GM21717 (cell line): ENCODE measurements around the gene ALOX15B.
"Not testable (repeated sequence)": the region's sequence is repeated elsewhere in the genome, so short reads cannot be mapped to it uniquely, and the experiment has no call there.

Experiments used
- ATAC-seq: cut with Tn5 transposase; IDR thresholded peaks from one replicate; pipeline ENCODE4 v1.9.1; 2021; ENCODE audit warnings: mild to moderate bottlenecking, moderate library complexity; ENCODE audit not compliant: unreplicated experiment

The ALOX15B gene

DNA sequence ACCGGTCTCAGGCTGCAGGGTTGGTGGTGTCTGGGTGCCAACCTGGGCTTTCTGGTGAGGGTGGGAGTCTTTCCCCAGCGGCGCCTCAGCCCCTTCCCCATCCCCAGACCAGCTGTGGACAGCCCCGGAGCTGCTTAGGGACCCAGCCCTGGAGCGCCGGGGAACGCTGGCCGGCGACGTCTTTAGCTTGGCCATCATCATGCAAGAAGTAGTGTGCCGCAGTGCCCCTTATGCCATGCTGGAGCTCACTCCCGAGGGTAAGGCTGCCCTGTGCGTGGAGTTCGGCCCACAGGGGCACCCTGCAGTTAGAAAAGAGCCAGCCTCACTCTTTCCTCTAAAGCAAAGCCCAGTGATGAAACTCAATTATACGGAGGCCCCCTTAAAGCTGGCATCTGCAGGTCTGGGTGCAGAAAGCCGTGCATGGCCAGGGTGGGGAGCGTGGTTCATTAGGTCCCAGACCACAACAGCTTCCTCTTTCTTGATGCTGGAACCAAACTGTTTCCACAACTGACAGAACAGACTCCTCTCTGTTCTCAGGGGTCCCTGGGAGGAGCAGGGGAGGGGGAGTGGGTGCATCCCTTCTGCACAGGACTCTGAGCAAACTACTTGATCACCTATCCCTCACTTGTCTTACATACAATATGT lies 25.7 kb upstream of the ALOX15B start:
- ATAC-seq, result no peak

DNA sequence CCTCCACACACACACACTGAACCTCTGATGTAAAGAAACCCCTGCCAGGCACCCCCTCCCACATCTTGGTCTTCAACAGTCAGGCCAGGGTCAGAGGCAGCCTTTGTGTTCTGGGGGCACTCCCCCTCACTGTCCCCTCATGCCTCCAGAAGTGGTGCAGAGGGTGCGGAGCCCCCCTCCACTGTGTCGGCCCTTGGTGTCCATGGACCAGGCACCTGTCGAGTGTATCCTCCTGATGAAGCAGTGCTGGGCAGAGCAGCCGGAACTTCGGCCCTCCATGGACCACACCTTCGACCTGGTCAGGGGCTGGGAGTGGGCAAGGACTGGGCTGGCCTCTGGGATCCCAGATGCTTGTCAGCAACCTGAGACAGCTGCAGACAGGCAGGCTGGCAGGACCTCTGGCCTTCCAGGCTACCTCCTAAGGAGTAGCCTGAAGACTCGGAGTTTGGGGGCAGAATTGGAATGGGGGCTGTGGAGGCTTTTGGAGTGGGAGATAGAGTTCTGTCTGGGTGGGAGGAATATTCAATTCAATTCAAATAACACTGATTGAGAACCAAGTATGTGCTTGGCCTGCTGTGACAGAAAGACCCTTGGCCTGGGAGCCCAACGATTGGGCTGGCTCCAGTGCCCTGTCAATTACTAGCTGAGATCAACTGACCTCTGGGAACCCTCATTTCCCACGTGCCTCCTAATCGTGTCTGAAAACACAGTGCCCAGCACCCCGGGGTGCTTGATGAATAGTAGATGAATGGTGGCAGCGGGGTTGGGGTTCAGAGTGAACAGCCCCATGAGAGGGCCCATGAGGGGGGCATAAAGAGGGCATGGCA lies 24.9 kb upstream of the ALOX15B start:
- no peak for ATAC-seq

DNA sequence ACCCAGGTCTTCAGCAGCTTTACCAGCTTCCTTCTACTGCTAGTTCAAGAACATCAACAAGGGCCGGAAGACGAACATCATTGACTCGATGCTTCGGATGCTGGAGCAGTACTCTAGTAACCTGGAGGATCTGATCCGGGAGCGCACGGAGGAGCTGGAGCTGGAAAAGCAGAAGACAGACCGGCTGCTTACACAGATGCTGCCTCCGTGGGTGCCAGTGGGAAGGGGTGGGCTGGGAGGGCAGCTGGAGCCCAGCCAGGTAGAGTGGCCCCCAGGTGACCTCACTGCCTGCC lies 24.4 kb upstream of the ALOX15B start:
- ATAC-seq, result no peak

DNA sequence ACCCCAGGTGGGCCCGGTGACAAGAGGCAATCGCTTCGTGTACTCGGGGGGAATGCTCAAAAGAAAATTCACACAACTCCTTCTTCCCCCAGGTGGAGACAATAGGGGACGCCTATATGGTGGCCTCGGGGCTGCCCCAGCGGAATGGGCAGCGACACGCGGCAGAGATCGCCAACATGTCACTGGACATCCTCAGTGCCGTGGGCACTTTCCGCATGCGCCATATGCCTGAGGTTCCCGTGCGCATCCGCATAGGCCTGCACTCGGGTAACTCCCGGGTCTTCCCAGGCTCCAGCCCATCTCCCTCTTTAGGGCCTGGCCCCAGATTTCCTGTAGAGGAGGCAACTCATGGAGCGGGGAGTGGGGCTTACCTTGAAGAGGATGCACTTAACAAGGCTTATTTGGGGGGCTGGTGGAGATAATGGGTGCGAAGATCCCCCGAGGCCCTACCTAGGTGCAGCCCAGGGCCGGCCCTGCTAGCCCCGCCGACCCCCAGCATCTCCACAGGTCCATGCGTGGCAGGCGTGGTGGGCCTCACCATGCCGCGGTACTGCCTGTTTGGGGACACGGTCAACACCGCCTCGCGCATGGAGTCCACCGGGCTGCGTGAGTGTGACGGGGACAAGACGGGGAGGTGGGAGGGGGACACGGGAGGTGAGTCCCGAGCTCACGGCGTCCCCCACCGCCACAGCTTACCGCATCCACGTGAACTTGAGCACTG lies 23.5 kb upstream of the ALOX15B start:
- no peak for ATAC-seq

DNA sequence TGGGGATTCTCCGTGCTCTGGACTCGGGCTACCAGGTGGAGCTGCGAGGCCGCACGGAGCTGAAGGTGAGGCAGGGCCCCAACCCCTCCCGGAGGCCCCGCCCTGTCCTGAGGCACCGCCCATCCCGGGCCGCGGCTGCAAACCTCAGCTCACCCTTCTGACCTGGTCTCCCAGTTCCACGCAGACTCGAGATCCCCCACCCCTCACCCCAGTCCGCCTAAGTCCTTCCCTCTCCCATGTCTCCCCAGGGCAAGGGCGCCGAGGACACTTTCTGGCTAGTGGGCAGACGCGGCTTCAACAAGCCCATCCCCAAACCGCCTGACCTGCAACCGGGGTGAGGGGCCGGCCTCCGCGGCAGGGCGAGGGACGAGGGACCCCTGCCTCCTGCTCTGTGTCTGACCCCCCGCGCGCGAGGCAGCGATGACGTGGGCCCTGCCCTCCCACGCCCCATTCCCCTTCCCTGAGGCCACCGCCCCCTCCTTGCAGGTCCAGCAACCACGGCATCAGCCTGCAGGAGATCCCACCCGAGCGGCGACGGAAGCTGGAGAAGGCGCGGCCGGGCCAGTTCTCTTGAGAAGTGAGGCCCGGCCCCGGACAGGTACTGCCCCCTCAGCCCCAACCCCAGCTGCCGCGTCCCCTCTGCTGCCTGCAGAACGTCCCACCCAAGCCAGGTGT lies 22.8 kb upstream of the ALOX15B start:
- no peak for ATAC-seq

DNA sequence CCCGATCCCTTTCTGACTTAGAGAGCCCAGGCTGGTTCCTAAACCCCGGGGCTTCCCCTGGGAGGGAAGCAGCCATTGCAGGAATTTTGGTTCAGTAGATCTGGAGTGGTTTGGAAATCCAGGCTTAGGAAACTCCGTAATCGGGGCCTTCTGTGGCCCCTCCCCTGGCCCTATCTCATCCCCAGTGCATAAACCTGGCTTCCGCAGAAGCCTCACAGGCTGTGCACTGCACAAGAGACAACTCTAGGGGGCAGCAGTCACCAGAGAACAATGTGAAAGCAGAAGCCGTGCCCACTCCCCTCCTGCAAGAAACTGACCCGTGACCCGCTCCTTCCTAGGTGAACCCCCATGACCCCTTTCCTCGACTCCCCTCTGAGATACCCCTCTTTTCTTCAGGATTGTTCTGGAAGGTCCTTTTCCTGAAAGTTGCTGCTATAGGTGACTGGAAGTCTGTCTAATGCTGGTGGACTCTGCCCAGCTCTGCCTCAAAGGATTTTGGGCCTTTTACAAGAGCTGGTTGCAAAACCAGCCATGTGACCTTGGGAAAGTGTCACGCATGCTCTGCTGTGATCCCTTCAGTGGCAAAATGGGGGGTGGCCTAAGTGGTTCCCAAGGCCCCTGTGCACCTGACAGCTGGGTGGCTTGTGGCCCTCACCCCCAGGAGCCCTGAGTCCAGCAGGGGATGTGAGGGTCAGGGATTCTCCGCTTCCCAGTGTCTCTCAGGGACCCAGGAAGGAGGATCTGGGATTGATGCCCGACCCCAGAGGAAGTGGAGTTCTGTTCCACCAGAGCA lies 22.0 kb upstream of the ALOX15B start:
- no peak for ATAC-seq

DNA sequence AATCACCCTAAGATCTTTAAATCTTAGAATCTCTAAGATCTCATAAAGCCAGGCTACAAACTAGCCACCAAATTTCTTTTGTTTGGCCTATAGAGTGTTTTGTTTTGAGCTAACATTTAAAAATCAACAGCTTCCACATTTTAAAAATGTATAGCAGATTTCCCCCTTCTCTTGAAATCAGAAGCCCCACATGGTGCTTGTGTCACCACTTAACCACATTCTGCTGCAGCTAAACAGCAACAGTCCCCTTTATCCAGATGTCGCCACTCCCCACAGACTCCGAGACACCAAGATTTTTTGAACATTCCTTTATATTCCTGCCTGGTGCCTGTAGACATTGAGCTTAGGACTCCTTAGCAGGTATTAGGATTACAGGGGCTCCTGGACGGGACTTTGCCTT lies 20.4 kb upstream of the ALOX15B start:
- no peak for ATAC-seq

DNA sequence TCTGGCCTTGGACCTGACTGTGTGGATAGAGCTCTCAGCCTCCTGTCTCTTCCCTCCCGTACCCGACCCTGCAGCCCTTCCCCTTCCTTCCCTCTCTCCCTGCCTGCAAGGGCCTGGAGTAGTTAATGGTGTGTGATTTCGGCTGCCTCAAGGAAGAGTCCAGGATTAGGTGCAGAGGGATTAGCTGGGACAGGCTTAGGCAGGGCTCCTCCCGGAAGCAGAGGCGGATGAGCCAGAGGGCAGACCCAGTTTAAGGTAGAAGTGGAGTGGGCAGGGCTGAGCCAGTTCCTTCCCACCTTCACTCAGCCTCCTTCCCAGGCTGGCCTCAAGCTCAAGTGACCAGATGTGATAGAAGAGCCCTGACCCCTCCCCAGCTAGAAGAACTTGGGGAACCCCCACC lies 19.7 kb upstream of the ALOX15B start:
- ATAC-seq, result no peak

DNA sequence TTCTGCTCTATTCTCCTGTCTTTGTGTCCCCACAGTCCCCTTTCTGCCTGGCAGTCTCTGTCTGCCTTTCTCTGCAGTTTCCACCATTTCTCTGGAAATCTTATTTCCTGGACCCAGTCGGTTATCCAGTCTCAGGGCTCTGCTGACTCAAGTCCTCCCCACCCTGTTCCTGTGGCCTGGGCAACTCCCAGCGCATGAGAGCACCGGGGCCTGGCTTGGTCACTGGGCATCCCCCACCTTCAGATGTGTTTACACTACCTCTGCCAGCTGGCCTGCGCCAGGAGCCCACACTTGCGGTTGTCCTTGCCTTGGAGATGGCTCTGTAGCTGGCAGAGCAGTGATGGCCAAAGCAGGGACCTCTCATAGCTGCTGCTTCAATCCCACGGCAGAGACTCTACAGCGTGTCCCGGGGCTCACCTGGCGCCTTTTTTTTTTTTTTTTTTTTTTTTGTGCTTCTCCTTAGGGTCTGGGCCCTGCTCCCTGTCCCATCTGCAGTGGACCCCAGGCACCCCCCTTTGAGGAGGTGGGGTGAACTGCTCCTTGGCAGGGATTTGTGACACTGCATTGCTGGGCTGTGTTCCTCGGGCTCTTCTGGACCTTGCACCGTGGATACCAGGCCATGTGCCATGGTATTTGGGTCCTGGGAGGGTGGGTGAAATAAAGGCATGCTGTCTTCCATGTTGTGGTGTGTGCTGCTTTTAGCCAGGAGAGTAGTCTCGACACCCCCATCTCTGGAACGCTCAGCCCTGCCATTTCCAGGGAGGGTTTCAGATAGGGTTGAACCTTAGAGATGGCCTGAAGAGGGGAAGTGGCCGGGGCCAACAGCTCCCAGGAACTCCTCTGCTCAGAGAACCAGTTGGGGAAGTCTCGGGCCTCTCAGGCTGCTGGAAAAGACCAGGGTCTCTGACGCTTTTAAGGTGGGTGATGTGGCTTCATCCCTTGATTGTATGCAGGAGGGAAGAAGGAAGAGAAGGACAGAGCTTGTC lies 18.9 kb upstream of the ALOX15B start:
- ATAC-seq, result no peak

DNA sequence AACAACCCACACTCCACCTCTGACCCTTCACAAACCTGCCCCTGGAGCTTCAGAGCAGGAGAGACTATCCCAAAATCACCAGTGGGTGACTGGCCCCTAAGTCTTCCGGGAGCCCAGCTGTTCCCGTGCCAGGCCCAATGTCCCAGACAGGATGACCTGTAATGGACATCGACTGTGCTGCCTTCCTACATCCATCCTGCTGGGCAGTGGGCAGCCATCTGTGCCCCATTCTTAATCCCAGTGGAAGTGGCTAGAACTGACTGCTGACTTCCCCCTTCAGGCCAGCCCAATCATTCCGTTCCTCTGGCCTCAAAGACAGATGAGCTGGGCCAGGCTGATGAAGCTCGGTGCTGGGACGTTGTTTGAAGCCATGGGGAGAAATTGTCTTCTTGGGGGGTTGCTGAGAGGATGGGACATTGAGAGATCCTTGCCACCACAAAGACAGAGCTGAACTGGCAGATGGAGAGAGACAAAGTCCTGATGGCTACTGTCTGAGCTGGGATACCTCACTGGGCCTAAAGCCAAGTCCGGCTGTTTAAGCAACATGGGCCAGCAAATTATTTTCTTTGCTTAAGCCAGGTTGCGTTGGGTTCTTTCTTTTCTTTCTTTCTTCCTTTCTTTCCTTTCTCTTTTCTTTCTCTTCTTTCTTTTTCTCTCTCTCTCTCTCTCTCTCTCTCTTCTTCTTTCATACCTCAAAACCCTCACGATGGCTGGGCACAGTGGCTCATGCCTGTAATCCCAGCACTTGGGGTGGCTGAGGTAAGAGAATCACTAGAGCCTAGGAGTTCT lies 17.9 kb upstream of the ALOX15B start:
- no peak for ATAC-seq

DNA sequence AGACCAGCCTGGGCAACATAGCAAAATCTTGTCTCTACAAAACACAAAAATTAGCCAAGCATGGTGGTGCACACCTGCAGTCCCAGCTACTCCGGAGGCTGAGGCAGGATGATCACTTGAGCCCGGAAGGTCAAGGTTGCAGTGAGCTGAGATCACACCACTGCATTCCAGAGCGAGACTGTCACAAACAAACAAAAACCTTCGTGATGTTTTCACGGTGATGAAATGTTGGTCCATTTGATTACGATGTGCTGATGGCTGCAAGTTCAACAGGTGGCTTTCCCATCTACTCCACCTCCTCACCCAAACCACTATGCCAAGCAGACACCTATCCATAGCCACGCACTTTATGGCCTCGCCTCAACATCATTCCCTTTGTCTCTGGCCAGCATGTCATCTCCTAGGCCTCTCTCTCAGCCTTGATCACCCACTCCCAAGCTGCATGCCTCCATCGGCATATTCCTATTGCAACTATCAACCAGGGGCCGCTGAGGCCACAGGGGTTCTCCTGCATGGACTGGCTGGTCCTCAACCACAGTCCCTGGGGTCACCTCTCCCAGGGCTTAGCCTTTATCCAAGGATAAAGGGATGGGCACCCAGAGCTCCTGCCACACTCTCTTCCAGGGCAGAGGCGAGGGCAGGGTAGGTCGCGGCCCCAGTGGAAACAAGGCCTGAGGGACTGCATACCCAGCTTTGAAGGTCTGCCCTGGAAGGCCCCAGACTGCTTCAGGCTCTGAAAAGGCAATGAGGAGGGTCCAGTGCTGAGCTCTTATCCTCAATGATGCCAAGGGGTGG lies 17.1 kb upstream of the ALOX15B start:
- no peak for ATAC-seq

DNA sequence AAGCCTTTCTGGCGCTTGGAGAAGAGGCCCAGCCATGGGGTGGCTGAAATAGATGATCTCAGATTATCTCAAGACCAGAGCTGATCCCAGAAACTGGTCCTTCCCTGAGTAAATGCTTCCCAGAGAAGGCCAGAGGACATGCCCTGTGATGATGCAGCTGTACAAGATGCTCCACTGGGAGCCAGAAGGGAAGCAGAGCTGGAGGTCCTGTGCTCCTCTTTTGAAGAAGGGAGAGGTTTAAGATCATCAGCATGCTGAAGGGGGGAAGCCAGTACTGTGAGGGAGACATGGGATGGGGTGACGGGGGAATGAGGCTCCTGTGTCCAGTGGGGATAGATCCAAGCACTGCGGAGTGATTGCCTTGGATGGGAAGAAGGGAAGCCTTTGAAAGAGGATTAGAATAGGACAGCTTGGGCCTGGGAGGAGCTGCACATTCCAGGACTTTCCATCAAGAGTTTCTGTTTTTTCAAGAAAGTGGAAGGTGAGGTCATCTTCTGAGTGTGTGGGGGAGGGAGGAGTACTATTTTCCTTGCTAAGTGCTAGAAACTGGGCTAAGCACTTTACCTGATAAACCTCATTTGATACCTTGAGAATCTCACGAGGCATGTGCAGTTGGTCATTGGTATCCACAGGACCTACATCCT lies 16.4 kb upstream of the ALOX15B start:
- no peak for ATAC-seq

DNA sequence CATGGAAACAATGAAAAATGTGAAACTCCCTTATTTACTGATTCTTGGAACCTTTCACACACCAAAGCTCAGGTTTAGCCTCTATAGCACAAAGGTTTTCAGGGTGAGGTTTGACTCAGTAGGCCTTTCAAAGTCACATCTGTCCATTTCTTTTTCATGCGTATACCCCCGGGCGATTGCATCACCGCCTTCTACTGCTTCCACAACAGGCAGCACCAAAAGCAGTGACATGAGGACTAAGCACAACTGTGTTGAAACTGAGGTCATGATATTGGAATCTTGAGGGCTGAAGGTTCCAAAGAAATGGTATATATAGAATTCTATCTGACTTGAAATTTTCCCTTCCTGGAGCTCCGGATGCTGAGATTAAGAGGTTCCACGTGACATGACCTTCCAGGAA lies 14.7 kb upstream of the ALOX15B start:
- ATAC-seq, result not testable (repeated sequence)

DNA sequence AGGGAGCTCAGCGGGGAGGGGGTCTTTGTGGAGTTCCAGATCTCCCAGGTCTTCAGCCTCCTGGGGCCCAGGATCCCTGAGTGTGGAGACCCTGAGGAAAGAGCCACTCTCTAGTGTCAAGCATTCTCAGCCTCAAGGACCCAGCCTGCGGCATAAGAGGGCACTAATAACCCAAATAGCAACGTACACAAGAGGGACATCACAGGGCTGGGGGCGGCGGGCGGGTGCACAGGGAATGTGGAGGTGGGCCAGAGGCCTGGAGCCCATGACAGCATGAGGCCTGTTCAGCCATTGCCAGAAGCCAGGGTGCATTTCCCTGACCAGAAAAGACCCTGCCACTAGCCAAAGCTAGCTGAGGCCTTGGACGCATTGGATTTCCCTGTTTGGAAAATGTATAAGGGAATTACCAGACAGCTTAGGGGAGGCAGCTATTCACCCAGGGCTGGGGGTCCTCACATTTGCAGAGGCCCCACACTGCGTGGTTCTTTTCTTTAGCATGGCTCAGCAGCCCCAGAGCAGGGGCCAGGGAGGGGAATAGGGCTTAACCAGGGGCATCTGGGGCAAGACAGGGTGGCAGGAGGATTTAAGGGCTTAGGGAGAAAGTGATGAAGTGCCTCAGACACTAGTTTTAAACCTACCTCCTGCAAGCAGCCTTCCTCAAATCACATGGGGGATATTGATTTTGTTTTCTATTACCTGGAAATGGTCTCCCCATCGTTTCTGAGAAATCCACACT lies 13.5 kb upstream of the ALOX15B start:
- ATAC-seq, result no peak

DNA sequence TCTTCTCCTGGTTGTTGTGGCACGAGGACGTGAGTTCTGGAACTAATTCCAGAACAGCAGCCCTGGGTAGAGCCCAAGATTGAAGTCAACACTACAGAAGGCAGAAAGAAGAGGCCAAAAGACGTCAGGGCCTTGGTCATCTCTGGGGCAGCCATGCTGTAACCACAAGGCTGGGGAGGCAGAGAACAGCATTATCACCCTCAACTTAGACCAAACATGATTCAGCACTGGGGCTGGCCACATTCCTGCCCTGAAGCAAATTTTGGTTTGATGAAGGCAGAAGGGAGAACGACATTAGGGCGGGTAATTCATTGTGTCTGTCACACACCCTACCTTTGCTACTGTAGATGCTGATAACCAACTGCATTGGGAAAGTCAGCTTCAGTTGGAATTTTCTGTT lies 9.7 kb upstream of the ALOX15B start:
- ATAC-seq, result no peak

DNA sequence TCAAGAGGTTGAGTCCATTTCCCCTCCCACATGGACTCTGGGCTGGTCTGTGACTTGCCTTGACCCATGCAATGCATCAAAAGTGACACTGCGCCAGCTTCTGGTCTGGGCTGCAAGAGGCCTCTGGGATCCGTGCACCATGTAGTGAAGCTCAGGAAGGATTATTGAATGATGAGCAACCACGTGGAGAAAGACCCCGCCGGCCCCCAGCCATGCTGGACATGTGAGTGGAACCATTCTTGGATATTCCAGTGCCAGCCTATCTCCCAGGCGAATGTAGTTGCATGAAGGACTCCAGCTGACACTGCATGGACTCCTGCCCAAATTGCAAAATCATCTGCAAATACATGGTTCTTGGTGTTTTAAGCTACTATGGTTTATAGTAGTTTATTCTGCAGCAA lies 7.6 kb upstream of the ALOX15B start:
- ATAC-seq, result no peak

DNA sequence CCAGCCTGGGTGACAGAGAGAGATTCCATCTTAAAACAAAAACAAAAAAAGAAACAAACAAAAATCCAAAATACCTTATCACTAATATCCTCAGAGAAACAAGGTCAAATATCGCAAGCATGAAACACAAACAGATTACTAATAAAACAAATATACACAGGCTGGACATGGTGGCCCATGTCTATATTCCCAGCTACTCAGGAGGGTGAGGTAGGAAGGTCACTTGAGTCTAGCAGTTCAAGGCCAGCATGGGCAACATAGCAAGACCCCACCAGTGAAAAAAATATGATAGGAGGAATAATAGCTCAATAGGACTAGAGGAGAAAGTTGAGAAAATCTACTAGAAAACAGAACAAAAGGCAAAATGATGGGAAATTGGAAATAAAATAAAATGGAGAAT lies 6.9 kb upstream of the ALOX15B start:
- ATAC-seq, result no peak
